HCT116 (cell line): ENCODE measurements around the gene SNAP29.

Experiments used
- CBX3 ChIP-seq: IDR thresholded peaks from 2 replicates; pipeline ENCODE4 v1.6.1; 2012; ENCODE audit warnings: low read depth
- EGR1 ChIP-seq: IDR thresholded peaks from 2 replicates; pipeline ENCODE4 v1.6.1; 2012; ENCODE audit warnings: low read depth
- ELF1 ChIP-seq: IDR thresholded peaks from 2 replicates; pipeline ENCODE4 v1.6.1; 2012; ENCODE audit warnings: low read depth, borderline replicate concordance
- EZH2 ChIP-seq: fragments of 200-600 bp; sonication (generic); IDR thresholded peaks from 2 replicates; pipeline ENCODE4 v1.6.1; 2017; ENCODE audit warnings: antibody characterized with exemption, mixed run types
- JUND ChIP-seq: IDR thresholded peaks from 2 replicates; pipeline ENCODE4 v1.6.1; 2012
- POLR2A ChIP-seq: IDR thresholded peaks from 2 replicates; pipeline ENCODE4 v1.7.0; 2011; ENCODE audit warnings: borderline replicate concordance; ENCODE audit not compliant: insufficient read depth, insufficient read length; ENCODE audit errors: extremely low read depth
- POLR2AphosphoS5 ChIP-seq: IDR thresholded peaks from 2 replicates; pipeline ENCODE4 v1.6.1; 2011; ENCODE audit warnings: mild to moderate bottlenecking, low read depth, low read length, moderate library complexity
- SIN3A ChIP-seq: IDR thresholded peaks from 2 replicates; pipeline ENCODE4 v1.6.1; 2012; ENCODE audit warnings: low read depth
- YY1 ChIP-seq: IDR thresholded peaks from 2 replicates; pipeline ENCODE4 v1.6.1; 2011; ENCODE audit warnings: low read length, low read depth, moderate library complexity, mild to moderate bottlenecking; ENCODE audit not compliant: insufficient replicate concordance; ENCODE audit errors: extremely low read depth
- TF ChIP-seq, protein P1 (sequence below), 3 experiments: fragments of 200-600 bp in 1 of 3; sonication (generic) in 1 of 3; IDR thresholded peaks in 2 of 3; conservative IDR thresholded peaks in 1 of 3; 2 replicates each; pipeline ENCODE4 v1.5.1; 2012 to 2017; ENCODE audit warnings: low read depth in 2 of 3, low read length in 2 of 3, antibody characterized with exemption in 1 of 3, borderline replicate concordance in 1 of 3, control low read depth in 1 of 3, mild to moderate bottlenecking in 1 of 3, mixed read lengths in 1 of 3, mixed run types in 1 of 3, moderate library complexity in 1 of 3; ENCODE audit not compliant: insufficient read depth in 1 of 3
- TF ChIP-seq, protein P2 (sequence below): IDR thresholded peaks from 2 replicates; pipeline ENCODE4 v1.6.1; 2011; ENCODE audit warnings: mild to moderate bottlenecking, low read length, moderate library complexity; ENCODE audit not compliant: insufficient replicate concordance; ENCODE audit errors: extremely low read depth
- TF ChIP-seq, protein P3 (sequence below): IDR thresholded peaks from 2 replicates; pipeline ENCODE4 v1.6.1; 2012

DNA sequence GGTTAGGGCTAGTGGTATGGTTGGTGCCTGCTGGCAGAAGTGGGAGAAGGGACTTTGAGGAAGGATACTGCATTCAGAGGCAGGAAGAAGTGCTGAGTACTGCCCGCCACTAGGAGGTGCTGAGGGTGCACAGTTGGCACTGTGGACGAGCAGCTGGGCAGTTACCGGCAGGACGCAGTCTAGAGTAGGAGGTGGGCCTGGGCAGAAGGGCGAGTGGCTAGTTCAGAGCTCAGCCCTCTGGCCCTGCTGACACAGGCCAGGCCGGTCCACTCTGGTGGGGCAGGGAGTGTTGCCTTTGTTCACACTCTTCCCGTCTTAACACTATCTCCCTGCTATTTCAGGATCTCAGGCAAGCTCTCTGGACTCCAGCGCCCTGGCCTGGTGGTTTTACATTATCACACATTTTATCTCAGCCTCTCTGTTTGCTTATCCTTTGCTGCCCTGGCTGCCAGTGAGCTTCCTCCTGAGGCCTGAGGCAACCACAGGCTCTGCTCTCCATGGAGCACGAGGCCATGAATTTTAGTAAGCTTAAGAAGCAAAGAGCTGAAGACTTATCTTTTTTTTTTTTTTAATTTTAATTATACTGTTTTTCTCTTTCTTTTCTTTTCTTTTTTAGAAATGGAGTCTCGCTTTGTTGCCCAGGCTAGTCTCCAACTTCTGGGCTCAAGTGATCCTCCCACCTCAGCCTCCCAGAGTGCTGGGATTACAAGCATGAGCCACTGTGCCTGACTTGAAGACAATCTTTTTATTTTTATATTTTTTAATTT lies 26.9 kb downstream of the SNAP29 start:
- TF ChIP-seq POLR2A = no peak
- TF ChIP-seq, protein P1, sequence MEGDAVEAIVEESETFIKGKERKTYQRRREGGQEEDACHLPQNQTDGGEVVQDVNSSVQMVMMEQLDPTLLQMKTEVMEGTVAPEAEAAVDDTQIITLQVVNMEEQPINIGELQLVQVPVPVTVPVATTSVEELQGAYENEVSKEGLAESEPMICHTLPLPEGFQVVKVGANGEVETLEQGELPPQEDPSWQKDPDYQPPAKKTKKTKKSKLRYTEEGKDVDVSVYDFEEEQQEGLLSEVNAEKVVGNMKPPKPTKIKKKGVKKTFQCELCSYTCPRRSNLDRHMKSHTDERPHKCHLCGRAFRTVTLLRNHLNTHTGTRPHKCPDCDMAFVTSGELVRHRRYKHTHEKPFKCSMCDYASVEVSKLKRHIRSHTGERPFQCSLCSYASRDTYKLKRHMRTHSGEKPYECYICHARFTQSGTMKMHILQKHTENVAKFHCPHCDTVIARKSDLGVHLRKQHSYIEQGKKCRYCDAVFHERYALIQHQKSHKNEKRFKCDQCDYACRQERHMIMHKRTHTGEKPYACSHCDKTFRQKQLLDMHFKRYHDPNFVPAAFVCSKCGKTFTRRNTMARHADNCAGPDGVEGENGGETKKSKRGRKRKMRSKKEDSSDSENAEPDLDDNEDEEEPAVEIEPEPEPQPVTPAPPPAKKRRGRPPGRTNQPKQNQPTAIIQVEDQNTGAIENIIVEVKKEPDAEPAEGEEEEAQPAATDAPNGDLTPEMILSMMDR (IDR thresholded peaks at IDR 0.05 in 2 of 3, conservative IDR thresholded peaks at IDR 0.05 in 1 of 3; ENCODE audit: borderline replicate concordance in 1 of 3, insufficient read depth in 1 of 3, low read depth in 2 of 3, low read length in 2 of 3) = peak; percentile 91 to 97 (median 95)
- TF ChIP-seq EGR1 = no peak
- TF ChIP-seq SIN3A = no peak
- TF ChIP-seq YY1 = no peak
- TF ChIP-seq, protein P2, sequence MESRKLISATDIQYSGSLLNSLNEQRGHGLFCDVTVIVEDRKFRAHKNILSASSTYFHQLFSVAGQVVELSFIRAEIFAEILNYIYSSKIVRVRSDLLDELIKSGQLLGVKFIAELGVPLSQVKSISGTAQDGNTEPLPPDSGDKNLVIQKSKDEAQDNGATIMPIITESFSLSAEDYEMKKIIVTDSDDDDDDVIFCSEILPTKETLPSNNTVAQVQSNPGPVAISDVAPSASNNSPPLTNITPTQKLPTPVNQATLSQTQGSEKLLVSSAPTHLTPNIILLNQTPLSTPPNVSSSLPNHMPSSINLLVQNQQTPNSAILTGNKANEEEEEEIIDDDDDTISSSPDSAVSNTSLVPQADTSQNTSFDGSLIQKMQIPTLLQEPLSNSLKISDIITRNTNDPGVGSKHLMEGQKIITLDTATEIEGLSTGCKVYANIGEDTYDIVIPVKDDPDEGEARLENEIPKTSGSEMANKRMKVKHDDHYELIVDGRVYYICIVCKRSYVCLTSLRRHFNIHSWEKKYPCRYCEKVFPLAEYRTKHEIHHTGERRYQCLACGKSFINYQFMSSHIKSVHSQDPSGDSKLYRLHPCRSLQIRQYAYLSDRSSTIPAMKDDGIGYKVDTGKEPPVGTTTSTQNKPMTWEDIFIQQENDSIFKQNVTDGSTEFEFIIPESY = no peak
- no peak for TF ChIP-seq JUND
- TF ChIP-seq, protein P3, sequence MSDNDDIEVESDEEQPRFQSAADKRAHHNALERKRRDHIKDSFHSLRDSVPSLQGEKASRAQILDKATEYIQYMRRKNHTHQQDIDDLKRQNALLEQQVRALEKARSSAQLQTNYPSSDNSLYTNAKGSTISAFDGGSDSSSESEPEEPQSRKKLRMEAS = no peak
- TF ChIP-seq POLR2AphosphoS5 = no peak
- no peak for TF ChIP-seq EZH2
- TF ChIP-seq CBX3 = no peak
- TF ChIP-seq ELF1 = no peak
